ENCODE measurements around the gene VPS37C.
"Not testable (repeated sequence)": the region's sequence is repeated elsewhere in the genome, so short reads cannot be mapped to it uniquely, and the experiment has no call there.

Gene VPS37C

GRCh38 chr11:61174949-61175348, 13.7 kb upstream of the VPS37C start:
- DNase-seq (ENCODE audit: low spot score) = no peak

- no peak for DNase-seq (ENCODE audit: low spot score)
Measured at GRCh38 chr11:61174273-61174672, 13.0 kb upstream of the VPS37C start.

GRCh38 chr11:61173456-61173855, 12.2 kb upstream of the VPS37C start:
- DNase-seq (ENCODE audit: low spot score) = no peak

- no peak for DNase-seq (ENCODE audit: low spot score)
Measured at GRCh38 chr11:61172888-61173287, 11.7 kb upstream of the VPS37C start.

- DNase-seq (ENCODE audit: low spot score) = no peak
Measured at GRCh38 chr11:61172356-61172755, 11.1 kb upstream of the VPS37C start.

- no peak for DNase-seq (ENCODE audit: low spot score)
Measured at GRCh38 chr11:61171907-61172306, 10.7 kb upstream of the VPS37C start.

- DNase-seq (ENCODE audit: low spot score) = no peak
Measured at GRCh38 chr11:61170566-61170965, 9.3 kb upstream of the VPS37C start.

GRCh38 chr11:61168800-61169199, 7.6 kb upstream of the VPS37C start:
- DNase-seq (ENCODE audit: low spot score) = no peak

GRCh38 chr11:61168042-61168688, 6.9 kb upstream of the VPS37C start:
- no peak for DNase-seq (ENCODE audit: low spot score)

GRCh38 chr11:61166331-61166730, 5.1 kb upstream of the VPS37C start:
- not testable (repeated sequence) for DNase-seq (ENCODE audit: low spot score)

GRCh38 chr11:61165785-61166184, 4.6 kb upstream of the VPS37C start:
- DNase-seq (ENCODE audit: low spot score) = not testable (repeated sequence)

GRCh38 chr11:61164606-61165424, 3.6 kb upstream of the VPS37C start:
- no peak for DNase-seq (ENCODE audit: low spot score)

GRCh38 chr11:61163714-61164605, 2.7 kb upstream of the VPS37C start:
- no peak for DNase-seq (ENCODE audit: low spot score)

- no peak for DNase-seq (ENCODE audit: low spot score)
Measured at GRCh38 chr11:61163021-61163420, 1.8 kb upstream of the VPS37C start.

GRCh38 chr11:61162092-61162941, 1.1 kb upstream of the VPS37C start:
- DNase-seq (ENCODE audit: low spot score) = peak; percentile 85

- peak; percentile 55 for DNase-seq (ENCODE audit: low spot score)
Measured at GRCh38 chr11:61160487-61161189, 588 bp downstream of the VPS37C start.

- no peak for DNase-seq (ENCODE audit: low spot score)
Measured at GRCh38 chr11:61158691-61159381, 2.4 kb downstream of the VPS37C start.

- DNase-seq (ENCODE audit: low spot score) = no peak
Measured at GRCh38 chr11:61157743-61158142, 3.5 kb downstream of the VPS37C start.

- DNase-seq (ENCODE audit: low spot score) = no peak
Measured at GRCh38 chr11:61155741-61156140, 5.5 kb downstream of the VPS37C start.

GRCh38 chr11:61155312-61155711, 5.9 kb downstream of the VPS37C start:
- no peak for DNase-seq (ENCODE audit: low spot score)
